GM12865 (cell line): ENCODE data around the gene C11orf16.
"Not testable (repeated sequence)": the region's sequence is repeated elsewhere in the genome, so short reads cannot be mapped to it uniquely, and the experiment has no call there.

Experiments used
- DNase-seq: peaks from one replicate; pipeline ENCODE4 v3.0.0; 2010; ENCODE audit warnings: low read depth
- H3K4me3 ChIP-seq: 2 replicates; pipeline ENCODE4 v1.5.1; 2011; ENCODE audit warnings: mild to moderate bottlenecking, low read depth, low read length, control low read depth
- CTCF ChIP-seq: IDR thresholded peaks from 2 replicates; pipeline ENCODE4 v1.5.1; 2011; ENCODE audit warnings: low read length, control low read depth, low read depth, inconsistent platforms; ENCODE audit not compliant: insufficient read depth; ENCODE audit errors: missing control alignments

C11orf16 gene

DNA sequence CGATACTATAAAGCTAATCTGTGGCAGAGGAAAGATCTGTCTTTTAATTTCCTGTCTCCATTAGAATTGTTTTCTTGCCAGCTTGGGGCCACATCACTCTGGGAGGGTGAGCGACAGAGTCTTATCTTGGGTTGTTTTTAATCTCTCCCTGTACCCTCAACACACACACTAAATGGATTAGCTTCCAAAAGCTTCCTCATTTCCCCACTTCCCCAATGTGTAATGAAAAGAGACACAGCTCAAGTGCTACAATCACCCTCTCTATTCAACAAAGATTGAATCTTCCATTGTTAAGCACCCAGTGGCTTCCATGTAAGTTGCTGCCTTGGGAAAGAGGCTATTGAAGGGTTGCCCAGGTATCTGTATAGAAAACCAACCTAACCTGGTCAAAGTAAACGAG is 16.1 kb upstream of the C11orf16 start:
- TF ChIP-seq CTCF, result no peak
- no peak for DNase-seq

GRCh38 chr11:8947230-8947943 is 14.6 kb upstream of the C11orf16 start:
- TF ChIP-seq CTCF, result no peak
- no peak overlapping the region for H3K4me3 ChIP-seq
- DNase-seq, result no peak

More for the DNA sequence above, 16.1 kb upstream of the C11orf16 start:
- no peak overlapping the region for H3K4me3 ChIP-seq

DNA sequence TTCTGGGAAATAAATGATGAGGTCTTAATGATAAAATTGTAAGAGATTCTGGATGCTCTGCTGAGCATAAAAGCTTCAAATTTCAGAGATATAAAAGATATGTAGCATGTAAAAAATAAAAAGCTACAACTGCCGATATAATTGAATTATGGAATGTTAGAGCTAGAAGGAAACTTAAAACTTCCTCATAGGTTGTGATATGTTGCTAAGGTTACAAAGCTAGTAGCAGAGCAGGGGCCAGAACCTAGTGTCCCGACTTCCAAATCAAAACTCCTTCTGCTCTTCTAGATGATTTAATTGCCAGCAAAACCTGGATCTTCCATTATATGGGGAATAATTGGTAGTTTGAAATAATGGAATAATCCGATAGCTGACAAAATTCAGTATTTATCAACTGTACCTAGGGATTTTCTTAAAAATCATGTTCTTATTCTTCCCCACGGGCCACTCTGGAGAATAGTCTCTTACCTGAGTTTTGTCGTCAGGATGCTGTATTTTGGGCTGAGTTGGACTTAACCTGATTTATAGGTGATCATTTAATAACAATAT is 9.8 kb upstream of the C11orf16 start, which contains the start of gene ASCL3:
Gene ASCL3 (minus strand): TSS at position 499 of the 549 bp plus-strand sequence. CDS start 4,855 bp downstream, outside the sequence.
- no peak within 1 kb of the TSS for H3K4me3 ChIP-seq
- no peak for TF ChIP-seq CTCF
- DNase-seq, result no peak

- no peak for DNase-seq
- TF ChIP-seq CTCF, result no peak
- H3K4me3 ChIP-seq, result no peak overlapping the region
Observed at GRCh38 chr11:8941341-8942103, 8.8 kb upstream of the C11orf16 start.

- no peak for DNase-seq
- TF ChIP-seq CTCF, result no peak
- no peak overlapping the region for H3K4me3 ChIP-seq
Observed at GRCh38 chr11:8937659-8938058, 4.9 kb upstream of the C11orf16 start.

- no peak for TF ChIP-seq CTCF
- peak; percentile 85 for DNase-seq
- H3K4me3 ChIP-seq, result no peak overlapping the region
Observed at GRCh38 chr11:8937159-8937558, 4.4 kb upstream of the C11orf16 start.

- not testable (repeated sequence) for DNase-seq, H3K4me3 ChIP-seq
Observed at GRCh38 chr11:8935789-8936188, 3.0 kb upstream of the C11orf16 start.
